ENCODE results near the gene FOXF2.

DNA sequence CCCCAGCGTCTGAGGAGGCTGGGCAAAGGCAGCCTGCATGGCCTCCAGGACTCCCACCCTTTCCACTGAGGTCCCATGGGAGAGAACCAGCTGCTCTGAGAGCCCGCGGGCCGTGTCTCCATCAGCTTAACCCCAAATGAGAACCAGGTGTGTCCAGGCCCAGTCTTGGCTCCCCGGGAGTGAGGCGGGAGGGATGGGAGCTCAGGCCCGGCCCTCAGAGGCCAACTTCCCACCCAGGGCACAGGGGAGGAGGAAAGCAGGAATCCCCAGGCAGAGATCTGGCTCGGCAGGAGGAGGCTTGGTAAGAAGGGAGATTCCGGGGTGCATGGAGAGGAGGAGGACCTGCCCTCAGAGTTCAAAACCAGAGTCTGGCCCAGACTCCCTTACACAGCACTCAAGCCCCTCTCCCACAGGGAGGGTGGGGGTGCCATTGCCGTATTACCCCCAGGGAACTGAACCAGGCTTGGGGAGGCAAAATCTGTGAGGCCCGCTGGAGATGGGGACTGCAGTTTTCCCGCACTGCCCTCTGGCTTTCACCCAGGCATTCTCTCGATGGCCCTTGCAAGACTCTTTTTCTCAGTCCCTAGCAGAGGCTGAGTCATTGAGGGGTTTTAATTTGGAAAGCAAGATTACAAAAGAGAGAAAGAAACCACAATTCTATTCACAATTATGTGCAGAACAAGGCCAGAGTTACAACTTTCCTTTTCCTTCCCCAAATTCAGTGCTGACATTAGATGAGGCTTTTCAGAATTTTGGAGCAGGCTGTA, 17.1 kb downstream of the FOXF2 start:
- TF ChIP-seq POLR2AphosphoS5 (IDR thresholded peaks at IDR 0.05; ENCODE audit: low read depth) (no peak), EZH2 (IDR thresholded peaks at IDR 0.05; ENCODE audit: low read depth, unreplicated experiment) (no peak), ZNF331 (CRISPR knock-in tag; IDR thresholded peaks at IDR 0.05; ENCODE audit: low read depth) (no peak), ZNF114 (CRISPR knock-in tag; IDR thresholded peaks at IDR 0.05) (no peak), EZH2phosphoT487 (IDR thresholded peaks at IDR 0.05; ENCODE audit: unreplicated experiment) (no peak), JUNB (IDR thresholded peaks at IDR 0.05; ENCODE audit: unreplicated experiment) (no peak), CREB1 (CRISPR knock-in tag; IDR thresholded peaks at IDR 0.05; ENCODE audit: low read depth) (no peak), NANOG (IDR thresholded peaks at IDR 0.05; ENCODE audit: borderline replicate concordance) (no peak), STAT1 (IDR thresholded peaks at IDR 0.05; ENCODE audit: unreplicated experiment) (no peak)
- TF ChIP-seq, protein P1, sequence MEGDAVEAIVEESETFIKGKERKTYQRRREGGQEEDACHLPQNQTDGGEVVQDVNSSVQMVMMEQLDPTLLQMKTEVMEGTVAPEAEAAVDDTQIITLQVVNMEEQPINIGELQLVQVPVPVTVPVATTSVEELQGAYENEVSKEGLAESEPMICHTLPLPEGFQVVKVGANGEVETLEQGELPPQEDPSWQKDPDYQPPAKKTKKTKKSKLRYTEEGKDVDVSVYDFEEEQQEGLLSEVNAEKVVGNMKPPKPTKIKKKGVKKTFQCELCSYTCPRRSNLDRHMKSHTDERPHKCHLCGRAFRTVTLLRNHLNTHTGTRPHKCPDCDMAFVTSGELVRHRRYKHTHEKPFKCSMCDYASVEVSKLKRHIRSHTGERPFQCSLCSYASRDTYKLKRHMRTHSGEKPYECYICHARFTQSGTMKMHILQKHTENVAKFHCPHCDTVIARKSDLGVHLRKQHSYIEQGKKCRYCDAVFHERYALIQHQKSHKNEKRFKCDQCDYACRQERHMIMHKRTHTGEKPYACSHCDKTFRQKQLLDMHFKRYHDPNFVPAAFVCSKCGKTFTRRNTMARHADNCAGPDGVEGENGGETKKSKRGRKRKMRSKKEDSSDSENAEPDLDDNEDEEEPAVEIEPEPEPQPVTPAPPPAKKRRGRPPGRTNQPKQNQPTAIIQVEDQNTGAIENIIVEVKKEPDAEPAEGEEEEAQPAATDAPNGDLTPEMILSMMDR (conservative IDR thresholded peaks at IDR 0.05; ENCODE audit: low read depth in 2 of 2) = 0 out of 4 replicates have a peak, but pooled peaks of 1 of the 2 experiments have one; percentile 14
- TF ChIP-seq, protein P2, sequence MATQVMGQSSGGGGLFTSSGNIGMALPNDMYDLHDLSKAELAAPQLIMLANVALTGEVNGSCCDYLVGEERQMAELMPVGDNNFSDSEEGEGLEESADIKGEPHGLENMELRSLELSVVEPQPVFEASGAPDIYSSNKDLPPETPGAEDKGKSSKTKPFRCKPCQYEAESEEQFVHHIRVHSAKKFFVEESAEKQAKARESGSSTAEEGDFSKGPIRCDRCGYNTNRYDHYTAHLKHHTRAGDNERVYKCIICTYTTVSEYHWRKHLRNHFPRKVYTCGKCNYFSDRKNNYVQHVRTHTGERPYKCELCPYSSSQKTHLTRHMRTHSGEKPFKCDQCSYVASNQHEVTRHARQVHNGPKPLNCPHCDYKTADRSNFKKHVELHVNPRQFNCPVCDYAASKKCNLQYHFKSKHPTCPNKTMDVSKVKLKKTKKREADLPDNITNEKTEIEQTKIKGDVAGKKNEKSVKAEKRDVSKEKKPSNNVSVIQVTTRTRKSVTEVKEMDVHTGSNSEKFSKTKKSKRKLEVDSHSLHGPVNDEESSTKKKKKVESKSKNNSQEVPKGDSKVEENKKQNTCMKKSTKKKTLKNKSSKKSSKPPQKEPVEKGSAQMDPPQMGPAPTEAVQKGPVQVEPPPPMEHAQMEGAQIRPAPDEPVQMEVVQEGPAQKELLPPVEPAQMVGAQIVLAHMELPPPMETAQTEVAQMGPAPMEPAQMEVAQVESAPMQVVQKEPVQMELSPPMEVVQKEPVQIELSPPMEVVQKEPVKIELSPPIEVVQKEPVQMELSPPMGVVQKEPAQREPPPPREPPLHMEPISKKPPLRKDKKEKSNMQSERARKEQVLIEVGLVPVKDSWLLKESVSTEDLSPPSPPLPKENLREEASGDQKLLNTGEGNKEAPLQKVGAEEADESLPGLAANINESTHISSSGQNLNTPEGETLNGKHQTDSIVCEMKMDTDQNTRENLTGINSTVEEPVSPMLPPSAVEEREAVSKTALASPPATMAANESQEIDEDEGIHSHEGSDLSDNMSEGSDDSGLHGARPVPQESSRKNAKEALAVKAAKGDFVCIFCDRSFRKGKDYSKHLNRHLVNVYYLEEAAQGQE (IDR thresholded peaks at IDR 0.05; ENCODE audit: unreplicated experiment) = no peak
- TF ChIP-seq, protein P3, sequence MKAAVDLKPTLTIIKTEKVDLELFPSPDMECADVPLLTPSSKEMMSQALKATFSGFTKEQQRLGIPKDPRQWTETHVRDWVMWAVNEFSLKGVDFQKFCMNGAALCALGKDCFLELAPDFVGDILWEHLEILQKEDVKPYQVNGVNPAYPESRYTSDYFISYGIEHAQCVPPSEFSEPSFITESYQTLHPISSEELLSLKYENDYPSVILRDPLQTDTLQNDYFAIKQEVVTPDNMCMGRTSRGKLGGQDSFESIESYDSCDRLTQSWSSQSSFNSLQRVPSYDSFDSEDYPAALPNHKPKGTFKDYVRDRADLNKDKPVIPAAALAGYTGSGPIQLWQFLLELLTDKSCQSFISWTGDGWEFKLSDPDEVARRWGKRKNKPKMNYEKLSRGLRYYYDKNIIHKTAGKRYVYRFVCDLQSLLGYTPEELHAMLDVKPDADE (IDR thresholded peaks at IDR 0.05) = no peak
- TF ChIP-seq, protein P4, sequence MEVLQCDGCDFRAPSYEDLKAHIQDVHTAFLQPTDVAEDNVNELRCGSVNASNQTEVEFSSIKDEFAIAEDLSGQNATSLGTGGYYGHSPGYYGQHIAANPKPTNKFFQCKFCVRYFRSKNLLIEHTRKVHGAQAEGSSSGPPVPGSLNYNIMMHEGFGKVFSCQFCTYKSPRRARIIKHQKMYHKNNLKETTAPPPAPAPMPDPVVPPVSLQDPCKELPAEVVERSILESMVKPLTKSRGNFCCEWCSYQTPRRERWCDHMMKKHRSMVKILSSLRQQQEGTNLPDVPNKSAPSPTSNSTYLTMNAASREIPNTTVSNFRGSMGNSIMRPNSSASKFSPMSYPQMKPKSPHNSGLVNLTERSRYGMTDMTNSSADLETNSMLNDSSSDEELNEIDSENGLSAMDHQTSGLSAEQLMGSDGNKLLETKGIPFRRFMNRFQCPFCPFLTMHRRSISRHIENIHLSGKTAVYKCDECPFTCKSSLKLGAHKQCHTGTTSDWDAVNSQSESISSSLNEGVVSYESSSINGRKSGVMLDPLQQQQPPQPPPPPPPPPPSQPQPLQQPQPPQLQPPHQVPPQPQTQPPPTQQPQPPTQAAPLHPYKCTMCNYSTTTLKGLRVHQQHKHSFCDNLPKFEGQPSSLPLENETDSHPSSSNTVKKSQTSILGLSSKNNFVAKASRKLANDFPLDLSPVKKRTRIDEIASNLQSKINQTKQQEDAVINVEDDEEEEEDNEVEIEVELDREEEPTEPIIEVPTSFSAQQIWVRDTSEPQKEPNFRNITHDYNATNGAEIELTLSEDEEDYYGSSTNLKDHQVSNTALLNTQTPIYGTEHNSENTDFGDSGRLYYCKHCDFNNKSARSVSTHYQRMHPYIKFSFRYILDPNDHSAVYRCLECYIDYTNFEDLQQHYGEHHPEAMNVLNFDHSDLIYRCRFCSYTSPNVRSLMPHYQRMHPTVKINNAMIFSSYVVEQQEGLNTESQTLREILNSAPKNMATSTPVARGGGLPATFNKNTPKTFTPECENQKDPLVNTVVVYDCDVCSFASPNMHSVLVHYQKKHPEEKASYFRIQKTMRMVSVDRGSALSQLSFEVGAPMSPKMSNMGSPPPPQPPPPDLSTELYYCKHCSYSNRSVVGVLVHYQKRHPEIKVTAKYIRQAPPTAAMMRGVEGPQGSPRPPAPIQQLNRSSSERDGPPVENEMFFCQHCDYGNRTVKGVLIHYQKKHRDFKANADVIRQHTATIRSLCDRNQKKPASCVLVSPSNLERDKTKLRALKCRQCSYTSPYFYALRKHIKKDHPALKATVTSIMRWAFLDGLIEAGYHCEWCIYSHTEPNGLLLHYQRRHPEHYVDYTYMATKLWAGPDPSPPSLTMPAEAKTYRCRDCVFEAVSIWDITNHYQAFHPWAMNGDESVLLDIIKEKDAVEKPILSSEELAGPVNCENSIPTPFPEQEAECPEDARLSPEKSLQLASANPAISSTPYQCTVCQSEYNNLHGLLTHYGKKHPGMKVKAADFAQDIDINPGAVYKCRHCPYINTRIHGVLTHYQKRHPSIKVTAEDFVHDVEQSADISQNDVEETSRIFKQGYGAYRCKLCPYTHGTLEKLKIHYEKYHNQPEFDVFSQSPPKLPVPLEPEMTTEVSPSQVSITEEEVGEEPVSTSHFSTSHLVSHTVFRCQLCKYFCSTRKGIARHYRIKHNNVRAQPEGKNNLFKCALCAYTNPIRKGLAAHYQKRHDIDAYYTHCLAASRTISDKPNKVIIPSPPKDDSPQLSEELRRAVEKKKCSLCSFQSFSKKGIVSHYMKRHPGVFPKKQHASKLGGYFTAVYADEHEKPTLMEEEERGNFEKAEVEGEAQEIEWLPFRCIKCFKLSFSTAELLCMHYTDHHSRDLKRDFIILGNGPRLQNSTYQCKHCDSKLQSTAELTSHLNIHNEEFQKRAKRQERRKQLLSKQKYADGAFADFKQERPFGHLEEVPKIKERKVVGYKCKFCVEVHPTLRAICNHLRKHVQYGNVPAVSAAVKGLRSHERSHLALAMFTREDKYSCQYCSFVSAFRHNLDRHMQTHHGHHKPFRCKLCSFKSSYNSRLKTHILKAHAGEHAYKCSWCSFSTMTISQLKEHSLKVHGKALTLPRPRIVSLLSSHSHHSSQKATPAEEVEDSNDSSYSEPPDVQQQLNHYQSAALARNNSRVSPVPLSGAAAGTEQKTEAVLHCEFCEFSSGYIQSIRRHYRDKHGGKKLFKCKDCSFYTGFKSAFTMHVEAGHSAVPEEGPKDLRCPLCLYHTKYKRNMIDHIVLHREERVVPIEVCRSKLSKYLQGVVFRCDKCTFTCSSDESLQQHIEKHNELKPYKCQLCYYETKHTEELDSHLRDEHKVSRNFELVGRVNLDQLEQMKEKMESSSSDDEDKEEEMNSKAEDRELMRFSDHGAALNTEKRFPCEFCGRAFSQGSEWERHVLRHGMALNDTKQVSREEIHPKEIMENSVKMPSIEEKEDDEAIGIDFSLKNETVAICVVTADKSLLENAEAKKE (CRISPR knock-in tag; IDR thresholded peaks at IDR 0.05) = no peak

Data from GM23338 (cell line).